Activated CD4-positive, CD25-positive, alpha-beta regulatory T cell (primary cell): ENCODE data around the gene CALU.

Source experiments
- DNase-seq, 4 experiments: peaks; one replicate each; lab custom pipeline; 2025; lab: John Stamatoyannopoulos, UW

The CALU gene

GRCh38 chr7:128724743-128725142 is 14.4 kb upstream of the CALU start:
- DNase-seq: no peak

GRCh38 chr7:128725531-128725930 is 13.6 kb upstream of the CALU start:
- no peak for DNase-seq

- DNase-seq: no peak
Measured at GRCh38 chr7:128726059-128726736, 13.0 kb upstream of the CALU start.

GRCh38 chr7:128726737-128727072 is 12.5 kb upstream of the CALU start:
- no peak for DNase-seq

GRCh38 chr7:128727239-128727638 is 11.9 kb upstream of the CALU start:
- DNase-seq: no peak

- no peak for DNase-seq
Measured at GRCh38 chr7:128728598-128728997, 10.6 kb upstream of the CALU start.

- DNase-seq: no peak
Measured at GRCh38 chr7:128729494-128729893, 9.7 kb upstream of the CALU start.

- no peak for DNase-seq
Measured at GRCh38 chr7:128731184-128731583, 8.0 kb upstream of the CALU start.

- DNase-seq: no peak
Measured at GRCh38 chr7:128732521-128733277, 6.5 kb upstream of the CALU start.

GRCh38 chr7:128733278-128733645 is 5.9 kb upstream of the CALU start:
- DNase-seq: no peak

GRCh38 chr7:128734890-128735289 is 4.3 kb upstream of the CALU start:
- DNase-seq: no peak

GRCh38 chr7:128735436-128735835 is 3.7 kb upstream of the CALU start:
- DNase-seq: no peak

GRCh38 chr7:128737441-128737840 is 1.7 kb upstream of the CALU start:
- no peak for DNase-seq

- DNase-seq: no peak
Measured at GRCh38 chr7:128737867-128738385, 1.2 kb upstream of the CALU start.

- DNase-seq: no peak
Measured at GRCh38 chr7:128738570-128739047, 550 bp upstream of the CALU start.

- DNase-seq: no peak
Measured at GRCh38 chr7:128739990-128740682, 977 bp downstream of the CALU start.

- DNase-seq: no peak
Measured at GRCh38 chr7:128740996-128741395, 1.8 kb downstream of the CALU start.

GRCh38 chr7:128741491-128741890 is 2.3 kb downstream of the CALU start:
- DNase-seq: no peak

GRCh38 chr7:128742206-128742605 is 3.0 kb downstream of the CALU start:
- DNase-seq: no peak

GRCh38 chr7:128743112-128743772 is 4.1 kb downstream of the CALU start:
- DNase-seq: no peak

GRCh38 chr7:128744366-128744905 is 5.3 kb downstream of the CALU start:
- no peak for DNase-seq

- no peak for DNase-seq
Measured at GRCh38 chr7:128745706-128746105, 6.5 kb downstream of the CALU start.
